HG02885 (cell line): ENCODE measurements around the gene TANC1.
"Not testable (repeated sequence)": the region's sequence is repeated elsewhere in the genome, so short reads cannot be mapped to it uniquely, and the experiment has no call there.

Source experiments
- ATAC-seq: cut with Tn5 transposase; IDR thresholded peaks from one replicate; pipeline ENCODE4 v1.9.1; 2021; ENCODE audit warnings: mild to moderate bottlenecking; ENCODE audit not compliant: unreplicated experiment, poor library complexity

The TANC1 gene

GRCh38 chr2:159131267-159131913, 162.9 kb downstream of the TANC1 start:
- no peak for ATAC-seq

GRCh38 chr2:159131914-159132281, 163.5 kb downstream of the TANC1 start:
- no peak for ATAC-seq

- ATAC-seq = no peak
Measured at GRCh38 chr2:159133797-159134196, 165.4 kb downstream of the TANC1 start.

- ATAC-seq = no peak
Measured at GRCh38 chr2:159134979-159135378, 166.5 kb downstream of the TANC1 start.

GRCh38 chr2:159136391-159136790, 168.0 kb downstream of the TANC1 start:
- no peak for ATAC-seq

- no peak for ATAC-seq
Measured at GRCh38 chr2:159137511-159138241, 169.2 kb downstream of the TANC1 start.

- no peak for ATAC-seq
Measured at GRCh38 chr2:159138642-159139182, 170.3 kb downstream of the TANC1 start.

GRCh38 chr2:159139216-159139933, 170.9 kb downstream of the TANC1 start:
- no peak for ATAC-seq

GRCh38 chr2:159140070-159140769, 171.8 kb downstream of the TANC1 start:
- no peak for ATAC-seq

- not testable (repeated sequence) for ATAC-seq
Measured at GRCh38 chr2:159140821-159141220, 172.4 kb downstream of the TANC1 start.

GRCh38 chr2:159144776-159145614, 176.6 kb downstream of the TANC1 start:
- ATAC-seq = peak; percentile 82

GRCh38 chr2:159145745-159146354, 177.4 kb downstream of the TANC1 start:
- ATAC-seq = no peak

GRCh38 chr2:159146996-159147666, 178.7 kb downstream of the TANC1 start:
- ATAC-seq = no peak

GRCh38 chr2:159147690-159148089, 179.2 kb downstream of the TANC1 start:
- ATAC-seq = no peak

- no peak for ATAC-seq
Measured at GRCh38 chr2:159148901-159149300, 180.5 kb downstream of the TANC1 start.

- no peak for ATAC-seq
Measured at GRCh38 chr2:159149747-159150146, 181.3 kb downstream of the TANC1 start.

- no peak for ATAC-seq
Measured at GRCh38 chr2:159150280-159150746, 181.9 kb downstream of the TANC1 start.
